RWPE2 (cell line): ENCODE results near the gene N4BP2L1.
A peak's percentile ranks its signal among the peaks of the same experiment; 100 is the strongest.

ENCODE experiments used
- ATAC-seq: fragments of 200-7000 bp; cut with Tn5 transposase; 3 replicates; pipeline ENCODE4 v1.9.1; 2021; ENCODE audit warnings: low read depth
- DNase-seq: peaks from one replicate; pipeline ENCODE4 v3.0.0-alpha.2; 2020; ENCODE audit warnings: low spot score
- H3K27ac ChIP-seq: fragments of 450-650 bp; 2 replicates; pipeline ENCODE4 v1.5.1; 2017; ENCODE audit warnings: mild to moderate bottlenecking; ENCODE audit not compliant: poor library complexity, severe bottlenecking
- H3K27me3 ChIP-seq: fragments of 250-450 bp; sonication (Bioruptor Pico); 2 replicates; pipeline ENCODE4 v1.5.1; 2021; ENCODE audit warnings: mild to moderate bottlenecking, moderate library complexity; ENCODE audit not compliant: insufficient read depth, poor library complexity, severe bottlenecking
- H3K36me3 ChIP-seq: fragments of 250-450 bp; sonication (Bioruptor Pico); 2 replicates; pipeline ENCODE4 v1.5.1; 2020; ENCODE audit warnings: low read depth, mild to moderate bottlenecking, moderate library complexity
- H3K4me1 ChIP-seq: fragments of 250-450 bp; sonication (Bioruptor Pico); 2 replicates; pipeline ENCODE4 v1.5.1; 2021; ENCODE audit warnings: mild to moderate bottlenecking, moderate library complexity; ENCODE audit not compliant: insufficient read depth, poor library complexity, severe bottlenecking
- H3K4me3 ChIP-seq: fragments of 250-450 bp; sonication (Bioruptor Pico); 2 replicates; pipeline ENCODE4 v1.5.1; 2021; ENCODE audit warnings: mild to moderate bottlenecking, moderate library complexity; ENCODE audit not compliant: severe bottlenecking
- H3K9me3 ChIP-seq: fragments of 250-450 bp; sonication (Bioruptor Pico); 2 replicates; pipeline ENCODE4 v1.5.1; 2021; ENCODE audit warnings: mild to moderate bottlenecking, moderate library complexity; ENCODE audit not compliant: severe bottlenecking
- TF ChIP-seq, protein P1 (sequence below): fragments of 450-650 bp; IDR thresholded peaks from one replicate; pipeline ENCODE4 v1.5.1; 2017; ENCODE audit warnings: mild to moderate bottlenecking, moderate library complexity; ENCODE audit not compliant: poor library complexity, severe bottlenecking

The N4BP2L1 gene

DNA sequence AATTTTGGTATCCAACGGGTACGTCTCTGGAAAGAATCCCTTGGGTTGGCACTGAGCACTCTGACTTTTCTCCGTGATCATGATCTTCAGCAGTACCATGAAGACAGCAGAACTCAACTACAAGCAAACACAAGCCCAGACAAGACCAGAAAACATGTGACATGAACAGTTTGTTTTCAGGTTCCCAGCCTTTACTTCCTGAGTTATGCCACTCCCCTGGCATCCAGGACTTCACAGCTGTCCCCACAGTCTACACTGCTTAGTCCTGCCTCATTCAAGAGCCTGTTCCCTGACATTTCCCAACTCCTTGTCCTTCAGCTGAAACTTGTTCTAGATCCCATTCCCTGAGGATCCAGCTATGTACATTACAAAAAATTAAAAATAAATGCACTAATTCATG, 4.9 kb upstream of the N4BP2L1 start:
- peaks cover 9% of the 10 kb centered on the region for H3K4me1 ChIP-seq
- no peaks in the 10 kb centered on the region for H3K27me3 ChIP-seq
- no peaks in the 10 kb centered on the region for H3K9me3 ChIP-seq
- TF ChIP-seq, protein P1, sequence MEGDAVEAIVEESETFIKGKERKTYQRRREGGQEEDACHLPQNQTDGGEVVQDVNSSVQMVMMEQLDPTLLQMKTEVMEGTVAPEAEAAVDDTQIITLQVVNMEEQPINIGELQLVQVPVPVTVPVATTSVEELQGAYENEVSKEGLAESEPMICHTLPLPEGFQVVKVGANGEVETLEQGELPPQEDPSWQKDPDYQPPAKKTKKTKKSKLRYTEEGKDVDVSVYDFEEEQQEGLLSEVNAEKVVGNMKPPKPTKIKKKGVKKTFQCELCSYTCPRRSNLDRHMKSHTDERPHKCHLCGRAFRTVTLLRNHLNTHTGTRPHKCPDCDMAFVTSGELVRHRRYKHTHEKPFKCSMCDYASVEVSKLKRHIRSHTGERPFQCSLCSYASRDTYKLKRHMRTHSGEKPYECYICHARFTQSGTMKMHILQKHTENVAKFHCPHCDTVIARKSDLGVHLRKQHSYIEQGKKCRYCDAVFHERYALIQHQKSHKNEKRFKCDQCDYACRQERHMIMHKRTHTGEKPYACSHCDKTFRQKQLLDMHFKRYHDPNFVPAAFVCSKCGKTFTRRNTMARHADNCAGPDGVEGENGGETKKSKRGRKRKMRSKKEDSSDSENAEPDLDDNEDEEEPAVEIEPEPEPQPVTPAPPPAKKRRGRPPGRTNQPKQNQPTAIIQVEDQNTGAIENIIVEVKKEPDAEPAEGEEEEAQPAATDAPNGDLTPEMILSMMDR, result no peak
- no peaks in the 10 kb centered on the region for H3K36me3 ChIP-seq
- DNase-seq (no peak), ATAC-seq (peak; percentile 68)
- H3K27ac ChIP-seq, result no peak overlapping the region
- no peak overlapping the region for H3K4me3 ChIP-seq

DNA sequence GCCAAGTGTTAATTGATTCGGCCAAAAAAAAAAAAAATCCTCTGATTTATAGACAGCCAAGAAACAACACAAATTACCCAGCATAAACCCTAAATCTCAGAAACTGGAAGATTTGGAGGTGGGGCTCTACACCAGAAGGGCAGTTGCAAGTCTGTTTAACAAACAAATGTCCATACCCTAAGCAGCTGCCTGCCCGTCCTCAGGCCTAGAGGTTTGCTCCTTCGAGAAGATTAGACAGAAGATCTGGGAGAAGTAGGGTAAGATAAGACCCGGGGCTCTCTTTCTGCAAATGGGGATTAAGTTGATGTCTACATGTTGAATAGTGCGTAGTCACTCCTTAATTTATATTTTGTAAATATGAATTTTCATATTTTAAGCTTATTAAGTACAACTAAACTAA, 3.4 kb upstream of the N4BP2L1 start:
- no peaks in the 10 kb centered on the region for H3K36me3 ChIP-seq
- H3K4me1 ChIP-seq, result peaks cover 9% of the 10 kb centered on the region
- no peak overlapping the region for H3K27ac ChIP-seq
- no peak overlapping the region for H3K4me3 ChIP-seq
- TF ChIP-seq, protein P1, result no peak
- DNase-seq, result no peak
- no peaks in the 10 kb centered on the region for H3K27me3 ChIP-seq
- ATAC-seq, result no peak
- H3K9me3 ChIP-seq, result no peaks in the 10 kb centered on the region

DNA sequence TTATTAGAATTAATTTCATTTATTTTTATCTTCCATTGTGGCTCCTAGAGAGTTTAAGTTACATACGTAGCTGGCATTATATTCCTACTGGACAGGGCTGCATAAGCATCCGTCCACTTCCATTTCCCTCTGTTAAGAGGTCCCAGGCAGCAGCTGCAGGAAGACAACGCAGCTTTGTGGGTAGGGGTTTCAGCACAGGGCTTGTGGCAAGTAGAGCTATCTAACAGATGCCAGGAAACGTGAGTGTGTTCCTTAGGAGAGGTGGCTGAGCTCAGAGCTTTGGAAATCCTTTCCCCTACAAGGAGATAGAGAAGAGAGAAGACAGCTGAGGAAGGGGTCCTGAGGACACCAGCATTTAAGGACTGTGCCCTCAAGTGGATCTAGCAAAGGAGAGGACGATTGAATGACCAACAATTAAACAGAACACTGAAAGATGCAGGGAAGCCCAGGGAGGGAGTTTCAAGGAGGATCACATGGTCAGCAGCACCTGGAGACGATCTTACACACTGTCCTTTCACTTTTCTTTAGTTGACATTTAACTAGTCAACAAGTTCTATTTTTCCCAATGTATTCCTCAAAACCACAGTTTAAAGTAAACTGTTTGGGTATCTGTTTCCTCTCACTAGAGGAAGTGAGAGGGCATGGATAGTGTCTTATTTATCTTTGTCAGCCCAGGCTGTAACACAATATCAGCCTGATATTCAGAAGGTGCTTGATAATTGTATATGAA, 2.3 kb upstream of the N4BP2L1 start:
- H3K4me1 ChIP-seq, result peaks cover 9% of the 10 kb centered on the region
- no peaks in the 10 kb centered on the region for H3K27me3 ChIP-seq
- no peak overlapping the region for H3K4me3 ChIP-seq
- TF ChIP-seq, protein P1, result no peak
- no peaks in the 10 kb centered on the region for H3K9me3 ChIP-seq
- no peak overlapping the region for H3K27ac ChIP-seq
- ATAC-seq (no peak), DNase-seq (no peak)
- no peaks in the 10 kb centered on the region for H3K36me3 ChIP-seq

DNA sequence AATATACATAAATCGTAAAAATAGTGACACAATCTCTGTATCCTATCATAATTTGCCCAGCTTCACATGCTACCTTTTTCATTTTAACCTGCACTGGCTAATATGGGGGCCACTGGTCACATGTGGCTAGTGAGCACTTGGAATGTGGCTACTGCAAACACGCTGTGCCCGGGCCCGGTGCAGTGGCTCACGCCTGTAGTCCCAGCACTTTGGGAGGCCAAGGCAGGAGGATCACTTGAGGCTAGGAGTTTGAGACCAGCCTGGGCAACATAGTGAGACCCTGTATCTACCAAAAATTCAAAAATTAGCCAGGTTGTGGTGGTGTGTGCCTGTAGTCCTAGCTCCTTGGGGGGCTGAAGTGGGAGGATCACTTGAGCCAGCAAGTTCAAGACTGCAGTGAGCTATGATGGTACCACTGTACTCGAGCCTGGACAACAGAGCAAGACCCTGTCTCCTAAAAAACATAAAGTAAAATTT, 1.5 kb upstream of the N4BP2L1 start:
- Histone ChIP-seq H3K27ac (no peak overlapping the region), H3K36me3 (no peaks in the 10 kb centered on the region), H3K4me3 (no peak overlapping the region), H3K4me1 (peaks cover 9% of the 10 kb centered on the region), H3K9me3 (no peaks in the 10 kb centered on the region), H3K27me3 (no peaks in the 10 kb centered on the region)
- DNase-seq (no peak), ATAC-seq (no peak)
- TF ChIP-seq, protein P1, result no peak
